HG02571 (cell line): ENCODE results near the gene CDK2.
"Not testable (repeated sequence)": the region's sequence is repeated elsewhere in the genome, so short reads cannot be mapped to it uniquely, and the experiment has no call there.

Experiments used
- ATAC-seq: cut with Tn5 transposase; IDR thresholded peaks from one replicate; pipeline ENCODE4 v1.9.1; 2021; ENCODE audit warnings: mild to moderate bottlenecking, moderate library complexity; ENCODE audit not compliant: unreplicated experiment

Gene CDK2

GRCh38 chr12:55978393-55978792 is 11.8 kb downstream of the CDK2 start:
- ATAC-seq = no peak

GRCh38 chr12:55979069-55979468 is 12.4 kb downstream of the CDK2 start:
- no peak for ATAC-seq

- not testable (repeated sequence) for ATAC-seq
Measured at GRCh38 chr12:55981882-55982281, 15.3 kb downstream of the CDK2 start.

GRCh38 chr12:55982319-55982936 is 15.8 kb downstream of the CDK2 start:
- ATAC-seq = no peak

- ATAC-seq = no peak
Measured at GRCh38 chr12:55983232-55983842, 16.7 kb downstream of the CDK2 start.

- no peak for ATAC-seq
Measured at GRCh38 chr12:55984861-55985260, 18.2 kb downstream of the CDK2 start.

- ATAC-seq = no peak
Measured at GRCh38 chr12:55985341-55985740, 18.7 kb downstream of the CDK2 start.

- ATAC-seq = not testable (repeated sequence)
Measured at GRCh38 chr12:55985976-55986375, 19.3 kb downstream of the CDK2 start.

GRCh38 chr12:55991110-55991509 is 24.5 kb downstream of the CDK2 start:
- no peak for ATAC-seq

- ATAC-seq = no peak
Measured at GRCh38 chr12:55993230-55993853, 26.7 kb downstream of the CDK2 start.

GRCh38 chr12:55995366-55995765 is 28.7 kb downstream of the CDK2 start:
- no peak for ATAC-seq

- ATAC-seq = no peak
Measured at GRCh38 chr12:55996201-55996714, 29.6 kb downstream of the CDK2 start.

- ATAC-seq = peak; percentile 99
Measured at GRCh38 chr12:55996715-55997534, 30.3 kb downstream of the CDK2 start, which contains the start of gene SUOX. Gene SUOX (plus strand): TSS chr12:55997276. CDS start chr12:56002222, 4,946 bp downstream.

- no peak for ATAC-seq
Measured at GRCh38 chr12:55997535-55997859, 30.9 kb downstream of the CDK2 start.

- not testable (repeated sequence) for ATAC-seq
Measured at GRCh38 chr12:55999522-55999921, 32.9 kb downstream of the CDK2 start.

- not testable (repeated sequence) for ATAC-seq
Measured at GRCh38 chr12:55999999-56000540, 33.4 kb downstream of the CDK2 start.

GRCh38 chr12:56001487-56002100 is 35.0 kb downstream of the CDK2 start:
- no peak for ATAC-seq

GRCh38 chr12:56003376-56003775 is 36.7 kb downstream of the CDK2 start:
- ATAC-seq = not testable (repeated sequence)

GRCh38 chr12:56004211-56004610 is 37.6 kb downstream of the CDK2 start:
- no peak for ATAC-seq
